Measurements from ENCODE around the gene CHST8. TPM values are rescaled to one million over a fixed set of nuclear protein-coding genes. Genes with fewer than 3 reads are reported as not detected.

Gene CHST8
- total and polyA plus RNA-seq, 11 donors, result 0.10 to 0.88 (median 0.22) TPM; not detected in 3

DNA sequence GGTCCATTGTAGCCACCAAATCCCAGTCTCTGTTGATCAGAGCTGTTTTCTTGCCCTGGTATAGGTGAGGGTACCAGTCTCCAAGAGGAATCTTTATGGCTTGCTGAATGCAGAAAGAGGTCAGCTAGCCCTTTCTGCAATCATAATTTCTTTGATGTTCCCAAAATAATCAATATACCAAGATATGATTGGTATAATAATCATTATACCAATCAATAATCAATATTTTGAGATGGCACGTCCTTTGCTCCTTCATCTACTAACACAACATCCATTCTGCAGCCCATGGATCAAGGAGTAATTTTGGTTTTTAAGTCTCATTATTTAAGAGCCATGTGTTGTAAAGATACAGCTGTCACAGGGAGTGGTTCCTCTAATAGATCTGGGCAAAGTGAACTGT is 31.5 kb upstream of the CHST8 start:
- no peaks in the 10 kb centered on the region for H3K4me1 ChIP-seq
- no peaks in the 10 kb centered on the region for H3K36me3 ChIP-seq
- no peaks in the 10 kb centered on the region for H3K27me3 ChIP-seq
- peaks cover 0 to 38% (median 7%) of the 10 kb centered on the region in 12 donors for H3K9me3 ChIP-seq
- H3K4me3 ChIP-seq, result no peak overlapping the region
- ATAC-seq, result no peak
- 44 to 65% (median 57%) methylated on average over 1 of the region's 1 CpG for WGBS, 4 donors
- intact Hi-C loops (cut with DNase I), result no loop called here
- no peak overlapping the region for H3K27ac ChIP-seq
- DNase-seq, result no peak
- no peak for TF ChIP-seq POLR2A (IDR thresholded peaks at IDR 0.05)
- TF ChIP-seq, protein P1, sequence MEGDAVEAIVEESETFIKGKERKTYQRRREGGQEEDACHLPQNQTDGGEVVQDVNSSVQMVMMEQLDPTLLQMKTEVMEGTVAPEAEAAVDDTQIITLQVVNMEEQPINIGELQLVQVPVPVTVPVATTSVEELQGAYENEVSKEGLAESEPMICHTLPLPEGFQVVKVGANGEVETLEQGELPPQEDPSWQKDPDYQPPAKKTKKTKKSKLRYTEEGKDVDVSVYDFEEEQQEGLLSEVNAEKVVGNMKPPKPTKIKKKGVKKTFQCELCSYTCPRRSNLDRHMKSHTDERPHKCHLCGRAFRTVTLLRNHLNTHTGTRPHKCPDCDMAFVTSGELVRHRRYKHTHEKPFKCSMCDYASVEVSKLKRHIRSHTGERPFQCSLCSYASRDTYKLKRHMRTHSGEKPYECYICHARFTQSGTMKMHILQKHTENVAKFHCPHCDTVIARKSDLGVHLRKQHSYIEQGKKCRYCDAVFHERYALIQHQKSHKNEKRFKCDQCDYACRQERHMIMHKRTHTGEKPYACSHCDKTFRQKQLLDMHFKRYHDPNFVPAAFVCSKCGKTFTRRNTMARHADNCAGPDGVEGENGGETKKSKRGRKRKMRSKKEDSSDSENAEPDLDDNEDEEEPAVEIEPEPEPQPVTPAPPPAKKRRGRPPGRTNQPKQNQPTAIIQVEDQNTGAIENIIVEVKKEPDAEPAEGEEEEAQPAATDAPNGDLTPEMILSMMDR (IDR thresholded peaks at IDR 0.05), result no peak

DNA sequence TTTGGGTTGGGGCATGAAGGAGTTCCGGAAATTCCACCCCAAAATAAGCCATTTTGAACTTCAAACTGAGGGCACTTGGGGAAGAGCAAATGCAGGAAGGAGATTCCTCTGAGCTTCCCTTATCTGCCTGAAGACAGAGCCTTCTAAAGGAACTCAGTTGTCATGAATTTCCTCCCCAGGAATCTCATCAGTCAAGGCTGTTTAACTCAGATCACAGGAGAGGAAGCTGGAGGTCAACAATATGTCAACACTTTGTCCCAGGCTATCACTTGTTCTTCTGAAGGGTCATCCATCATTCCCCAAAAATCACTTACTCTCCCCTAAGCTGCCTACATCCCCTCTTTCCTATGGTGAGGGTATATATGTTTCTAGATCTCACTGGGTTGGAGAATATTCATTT is 26.0 kb upstream of the CHST8 start:
- TF ChIP-seq, protein P1 (IDR thresholded peaks at IDR 0.05), result no peak
- no peak for TF ChIP-seq POLR2A (IDR thresholded peaks at IDR 0.05)
- Histone ChIP-seq H3K4me3 (no peak overlapping the region), H3K27ac (no peak overlapping the region), H3K36me3 (no peaks in the 10 kb centered on the region), H3K4me1 (no peaks in the 10 kb centered on the region), H3K9me3 (peaks cover 0 to 10% (median under 1%) of the 10 kb centered on the region in 12 donors), H3K27me3 (peaks cover 0 to 7% (median 0%) of the 10 kb centered on the region in 9 donors)
- 15 to 36% (median 26%) methylated on average over 1 of the region's 1 CpG for WGBS, 4 donors
- DNase-seq (no peak), ATAC-seq (no peak)
- intact Hi-C loops (cut with DNase I), result no loop called here

DNA sequence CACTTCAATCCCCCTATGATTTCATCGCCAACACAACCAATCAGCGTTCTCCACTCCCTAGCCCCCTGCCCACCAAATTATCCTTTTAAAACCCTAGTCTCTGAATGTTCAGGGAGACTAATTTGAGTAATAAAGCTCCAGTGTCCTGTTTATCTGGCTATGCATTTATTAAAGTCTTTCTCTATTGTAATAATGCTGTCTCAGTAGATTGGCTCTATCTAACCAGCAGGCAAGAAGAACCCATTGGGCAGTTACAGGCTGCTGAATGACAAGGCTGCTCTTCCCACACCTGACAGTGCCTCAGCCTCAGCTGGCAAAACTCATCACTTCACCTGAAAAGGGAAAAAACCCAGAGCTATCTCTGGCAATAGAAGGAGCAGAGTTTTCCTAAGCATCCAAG is 20.2 kb upstream of the CHST8 start:
- Histone ChIP-seq H3K27ac (no peak overlapping the region), H3K4me1 (no peaks in the 10 kb centered on the region), H3K9me3 (peaks cover 0 to 27% (median 19%) of the 10 kb centered on the region in 12 donors), H3K36me3 (no peaks in the 10 kb centered on the region), H3K4me3 (no peak overlapping the region), H3K27me3 (peaks cover 0 to 7% (median 0%) of the 10 kb centered on the region in 9 donors)
- no peak for DNase-seq
- TF ChIP-seq POLR2A (IDR thresholded peaks at IDR 0.05), result no peak
- TF ChIP-seq, protein P1 (IDR thresholded peaks at IDR 0.05), result no peak
- ATAC-seq, result no peak
- 89 to 92% (median 90%) methylated on average over 2 of the region's 2 CpGs for WGBS, 4 donors
- intact Hi-C loops (cut with DNase I), result no loop called here

DNA sequence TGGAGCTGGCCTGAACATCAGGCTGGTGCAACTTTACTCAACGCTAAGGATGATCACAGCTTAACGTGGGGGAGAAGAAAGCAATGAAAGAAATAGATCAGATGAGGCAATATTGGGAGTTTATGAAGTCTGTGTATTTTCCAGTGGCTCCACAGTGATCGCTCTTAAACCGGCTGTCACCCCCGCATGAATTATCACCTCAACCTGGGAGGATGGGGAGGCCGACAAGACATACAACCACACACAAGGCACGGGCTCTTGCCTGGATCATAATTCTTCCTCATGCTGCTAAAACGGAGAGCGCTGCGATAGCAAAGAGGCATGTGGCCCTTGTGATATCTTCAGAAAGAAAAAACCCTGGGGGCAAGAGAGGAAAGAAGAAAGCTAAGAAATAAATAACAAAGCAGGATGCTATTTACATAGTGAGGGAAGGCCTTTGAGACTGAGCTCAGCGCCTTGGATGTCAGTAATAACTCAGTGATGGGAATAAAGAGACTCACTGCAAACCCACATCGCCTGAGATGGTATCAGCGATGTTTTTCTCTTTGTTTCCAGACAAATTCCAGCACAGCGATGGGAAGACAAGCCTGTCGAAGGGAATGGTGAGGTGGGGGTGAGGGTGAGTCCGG is 19.1 kb upstream of the CHST8 start:
- no peak overlapping the region for H3K4me3 ChIP-seq
- 82 to 85% (median 83%) methylated on average over 16 of the region's 16 CpGs for WGBS, 4 donors
- TF ChIP-seq, protein P1 (IDR thresholded peaks at IDR 0.05), result no peak
- no peak for TF ChIP-seq POLR2A (IDR thresholded peaks at IDR 0.05)
- peaks cover 0 to 10% (median 0%) of the 10 kb centered on the region in 9 donors for H3K27me3 ChIP-seq
- DNase-seq, result no peak
- intact Hi-C loops (cut with DNase I), result no loop called here
- H3K4me1 ChIP-seq, result no peaks in the 10 kb centered on the region
- peaks cover 0 to 27% (median 19%) of the 10 kb centered on the region in 12 donors for H3K9me3 ChIP-seq
- H3K27ac ChIP-seq, result no peak overlapping the region
- no peaks in the 10 kb centered on the region for H3K36me3 ChIP-seq
- no peak for ATAC-seq
